ENCODE data around the gene MCCC2.

Gene MCCC2

DNA sequence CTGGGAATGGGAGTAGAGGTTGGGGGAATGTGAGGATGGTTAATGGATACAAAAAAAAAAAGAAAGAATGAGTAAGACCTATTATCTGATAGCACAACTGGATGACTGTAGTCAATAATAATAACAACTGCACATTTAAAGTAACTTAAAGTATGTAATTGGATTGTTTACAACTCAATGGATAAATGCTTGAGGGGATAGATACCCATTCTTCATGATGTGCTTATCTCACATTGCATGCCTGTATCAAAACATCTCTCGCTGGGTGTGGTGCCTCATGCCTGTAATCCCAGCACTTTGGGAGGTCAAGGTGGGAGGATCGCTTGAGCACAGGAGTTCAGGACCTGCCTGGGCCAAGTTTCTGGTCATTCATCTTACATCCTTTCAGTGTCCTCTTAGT is 34.6 kb downstream of the MCCC2 start:
- no peak for DNase-seq (ENCODE audit: extremely low spot score)
- TF ChIP-seq, protein P1, sequence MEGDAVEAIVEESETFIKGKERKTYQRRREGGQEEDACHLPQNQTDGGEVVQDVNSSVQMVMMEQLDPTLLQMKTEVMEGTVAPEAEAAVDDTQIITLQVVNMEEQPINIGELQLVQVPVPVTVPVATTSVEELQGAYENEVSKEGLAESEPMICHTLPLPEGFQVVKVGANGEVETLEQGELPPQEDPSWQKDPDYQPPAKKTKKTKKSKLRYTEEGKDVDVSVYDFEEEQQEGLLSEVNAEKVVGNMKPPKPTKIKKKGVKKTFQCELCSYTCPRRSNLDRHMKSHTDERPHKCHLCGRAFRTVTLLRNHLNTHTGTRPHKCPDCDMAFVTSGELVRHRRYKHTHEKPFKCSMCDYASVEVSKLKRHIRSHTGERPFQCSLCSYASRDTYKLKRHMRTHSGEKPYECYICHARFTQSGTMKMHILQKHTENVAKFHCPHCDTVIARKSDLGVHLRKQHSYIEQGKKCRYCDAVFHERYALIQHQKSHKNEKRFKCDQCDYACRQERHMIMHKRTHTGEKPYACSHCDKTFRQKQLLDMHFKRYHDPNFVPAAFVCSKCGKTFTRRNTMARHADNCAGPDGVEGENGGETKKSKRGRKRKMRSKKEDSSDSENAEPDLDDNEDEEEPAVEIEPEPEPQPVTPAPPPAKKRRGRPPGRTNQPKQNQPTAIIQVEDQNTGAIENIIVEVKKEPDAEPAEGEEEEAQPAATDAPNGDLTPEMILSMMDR (IDR thresholded peaks at IDR 0.05; ENCODE audit: control extremely low read depth, extremely low read depth, low read depth, missing control alignments), result no peak
- ChIA-PET POLR2A (no interaction called here), CTCF (interaction anchor here (1.5 to 2.9 kb wide), 2 partner anchors 11 to 21 kb away, joined by 3 to 8 read pairs; no protein-coding TSS in a partner anchor)

DNA sequence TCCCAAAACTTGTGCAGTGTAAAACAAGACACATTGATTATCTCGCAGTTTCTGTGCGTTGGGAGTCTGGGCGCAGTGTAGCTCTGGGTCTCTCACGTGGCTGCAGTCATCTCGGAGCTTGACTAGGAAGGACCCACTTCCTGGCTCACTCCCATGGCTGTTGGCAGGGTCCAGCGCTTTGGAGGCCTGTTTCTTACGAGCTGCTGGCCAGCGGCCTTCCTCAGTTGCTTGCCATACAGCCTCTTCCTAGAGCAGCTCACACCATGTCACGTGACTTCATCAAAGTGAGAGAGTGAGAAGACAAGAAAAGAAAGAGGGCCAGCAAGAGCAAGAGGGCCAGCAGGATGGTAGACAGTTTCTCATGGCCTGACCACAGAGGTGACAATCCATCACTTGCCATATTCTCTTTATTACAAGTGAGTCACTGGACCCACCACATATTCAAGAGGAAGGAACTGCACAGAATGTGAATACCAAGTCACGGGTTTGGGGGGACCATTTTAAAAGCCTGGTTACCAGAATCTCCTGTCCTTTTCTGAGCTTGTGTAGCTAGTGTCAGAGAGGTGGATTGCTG is 36.2 kb downstream of the MCCC2 start:
- TF ChIP-seq, protein P1 (IDR thresholded peaks at IDR 0.05; ENCODE audit: control extremely low read depth, extremely low read depth, low read depth, missing control alignments), result no peak
- no peak for DNase-seq (ENCODE audit: extremely low spot score)
- ChIA-PET CTCF (interaction anchor here (0.6 to 2.9 kb wide), 3 partner anchors 9 to 22 kb away, joined by 3 to 8 read pairs (median 4); no protein-coding TSS in a partner anchor), POLR2A (no interaction called here)

DNA sequence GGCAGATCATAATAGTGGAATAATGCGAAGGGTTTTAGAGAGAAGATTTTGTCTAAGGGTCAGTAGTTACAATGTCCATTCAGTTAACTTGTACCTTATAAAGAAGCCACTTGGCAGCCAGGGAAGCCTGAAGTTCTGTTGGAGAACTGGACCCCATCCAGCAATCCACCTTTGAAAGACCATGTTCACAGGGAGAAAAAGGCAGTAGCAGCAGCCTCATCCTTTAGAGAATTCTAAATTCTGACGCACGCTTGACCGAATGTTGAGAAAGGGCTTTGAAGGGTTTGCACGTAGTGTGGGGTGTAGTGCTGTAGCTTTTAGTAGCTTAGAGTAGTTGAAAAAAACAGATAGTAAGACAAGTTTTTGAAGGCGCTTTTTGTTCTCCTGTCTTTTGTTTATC is 42.8 kb downstream of the MCCC2 start:
- POLR2A ChIA-PET, result no interaction called here
- DNase-seq (ENCODE audit: extremely low spot score), result no peak
- TF ChIP-seq, protein P1 (IDR thresholded peaks at IDR 0.05; ENCODE audit: control extremely low read depth, extremely low read depth, low read depth, missing control alignments), result no peak
- CTCF ChIA-PET, result interaction anchor here (1.0 to 1.1 kb wide), 2 partner anchors 10 to 29 kb away, joined by 3 read pairs; no protein-coding TSS in a partner anchor

DNA sequence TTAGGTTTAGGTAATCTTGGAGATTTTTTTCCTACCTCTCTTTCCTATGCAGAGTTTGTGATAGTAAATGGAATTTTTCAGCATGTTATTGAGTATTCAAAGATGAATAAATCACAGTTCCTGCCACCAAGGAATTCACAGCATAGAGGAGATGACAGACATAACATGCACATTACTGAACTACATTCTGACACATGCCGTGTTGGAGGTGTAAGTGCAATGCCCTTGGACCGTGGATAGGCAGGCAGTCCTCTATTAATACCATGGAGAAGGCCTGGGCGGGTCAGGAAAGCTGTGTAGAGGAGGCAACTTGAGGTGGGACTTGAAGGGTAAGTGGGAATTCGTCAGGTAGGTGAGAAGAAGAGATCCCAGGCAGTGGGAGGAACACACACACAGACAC is 43.9 kb downstream of the MCCC2 start:
- TF ChIP-seq, protein P1 (IDR thresholded peaks at IDR 0.05; ENCODE audit: control extremely low read depth, extremely low read depth, low read depth, missing control alignments), result no peak
- no peak for DNase-seq (ENCODE audit: extremely low spot score)
- POLR2A ChIA-PET, result no interaction called here
- CTCF ChIA-PET, result no interaction called here

DNA sequence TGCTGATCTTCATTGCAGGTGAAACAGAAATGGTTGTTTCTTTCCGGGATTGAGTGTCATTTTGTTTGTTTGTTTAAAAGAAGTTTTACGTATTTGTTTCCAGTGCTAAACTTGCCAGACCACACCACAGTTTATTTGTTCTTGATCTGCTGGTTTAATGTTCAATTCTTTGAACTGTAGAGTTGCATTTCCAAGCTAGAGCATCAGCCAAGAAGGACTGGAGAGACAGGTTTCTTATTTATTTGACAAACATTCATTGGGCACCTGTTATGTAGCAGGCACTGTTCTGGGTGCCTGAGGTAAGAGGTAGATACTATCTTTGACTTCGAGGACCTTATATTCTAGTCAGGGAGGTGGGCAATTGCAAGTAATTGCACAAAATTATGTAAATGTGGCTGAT is 45.0 kb downstream of the MCCC2 start:
- ChIA-PET CTCF (interaction anchor here (2.1 kb wide), 1 partner anchor 9 kb away, joined by 8 read pairs; no protein-coding TSS in a partner anchor), POLR2A (no interaction called here)
- TF ChIP-seq, protein P1 (IDR thresholded peaks at IDR 0.05; ENCODE audit: control extremely low read depth, extremely low read depth, low read depth, missing control alignments), result no peak
- DNase-seq (ENCODE audit: extremely low spot score), result no peak

DNA sequence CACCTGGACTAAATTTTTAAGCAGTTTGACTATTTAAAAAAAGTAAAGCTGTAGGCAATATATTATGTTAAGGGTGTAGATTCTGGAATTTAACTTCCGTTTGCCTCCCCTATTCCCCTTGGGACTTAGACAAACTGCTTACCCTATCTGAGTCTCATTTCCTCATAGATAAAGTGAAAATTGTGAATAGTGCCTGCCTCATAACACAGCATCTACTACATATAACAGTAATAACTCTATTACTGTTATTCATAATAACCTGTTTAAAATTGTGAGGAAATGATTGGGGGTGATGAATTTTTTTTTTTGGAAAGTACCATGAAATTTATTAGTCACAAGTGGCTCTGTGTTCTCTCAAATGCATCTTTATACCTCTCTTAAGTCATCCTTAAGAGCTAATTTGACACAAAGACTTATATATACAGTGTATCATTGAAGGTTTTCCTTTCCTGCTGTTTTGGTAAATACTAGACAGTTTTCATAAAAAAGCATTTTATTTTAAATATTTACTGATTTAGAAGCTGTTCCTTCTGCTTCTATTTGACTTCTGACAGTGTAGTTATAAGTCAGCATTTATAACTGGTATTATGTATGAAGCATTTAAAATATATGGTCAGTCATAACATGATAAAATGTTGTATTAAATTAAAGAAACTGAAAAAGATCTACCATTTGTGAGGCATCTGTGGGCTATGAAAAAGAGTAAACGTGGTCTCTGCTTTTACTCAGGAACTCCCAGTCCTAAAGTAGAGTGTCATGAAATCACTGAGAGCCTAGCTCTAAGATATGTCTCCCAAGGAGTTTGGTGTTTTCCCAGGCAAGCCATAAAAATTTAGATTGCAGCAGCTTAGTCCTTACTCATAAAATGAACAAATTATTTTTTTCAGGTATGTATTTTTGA is 46.4 kb downstream of the MCCC2 start:
- DNase-seq (ENCODE audit: extremely low spot score), result no peak
- TF ChIP-seq, protein P1 (IDR thresholded peaks at IDR 0.05; ENCODE audit: control extremely low read depth, extremely low read depth, low read depth, missing control alignments), result no peak
- CTCF ChIA-PET, result interaction anchor here (1.5 to 2.1 kb wide), 2 partner anchors 10 to 32 kb away, joined by 6 to 8 read pairs; no protein-coding TSS in a partner anchor
- POLR2A ChIA-PET, result no interaction called here
